H1 (cell line): ENCODE measurements around the gene XPNPEP1. TPM values are rescaled to one million over a fixed set of nuclear protein-coding genes. Genes with fewer than 3 reads are reported as not detected.

ENCODE experiments used
- CTCF ChIA-PET: fragments of 300-600 bp; sonication (Branson Sonifier 250); formaldehyde crosslinking; loops from one replicate; lab custom pipeline; 2021; ENCODE audit not compliant: partially characterized antibody; lab: Charles Lee
- POLR2A ChIA-PET: fragments of 300-600 bp; sonication (Branson Sonifier 250); formaldehyde crosslinking; loops from one replicate; lab custom pipeline; 2021; ENCODE audit warnings: inconsistent platforms; ENCODE audit not compliant: partially characterized antibody; lab: Charles Lee
- DNase-seq, 2 experiments: peaks; one replicate each; pipeline versions ENCODE4 v3.0.0 to v3.0.0-alpha.2; 2010 to 2022; ENCODE audit warnings: low spot score in 2 of 2, low read depth in 1 of 2, mixed read lengths in 1 of 2
- FAIRE-seq: peaks from 2 replicates; lab custom pipeline; 2011; peaks lifted over from hg19 to GRCh38; lab: Jason Lieb, UNC
- H2AFZ ChIP-seq: 2 replicates; pipeline ENCODE4 v1.8.1; 2012; ENCODE audit warnings: low read length, inconsistent platforms
- H2AK5ac ChIP-seq: 2 replicates; pipeline ENCODE4 v1.6.1; 2013; ENCODE audit warnings: low read depth, low read length
- H2BK120ac ChIP-seq: replicated peaks from 2 replicates; pipeline ENCODE3; 2013; ENCODE audit warnings: low read depth, low read length, inconsistent platforms
- H2BK12ac ChIP-seq: 2 replicates; pipeline ENCODE4 v1.6.1; 2013; ENCODE audit warnings: low read depth, low read length
- H2BK15ac ChIP-seq: 2 replicates; pipeline ENCODE4 v1.6.1; 2013; ENCODE audit warnings: low read length
- H2BK20ac ChIP-seq: 2 replicates; pipeline ENCODE4 v1.6.1; 2013; ENCODE audit warnings: low read length
- H2BK5ac ChIP-seq: 2 replicates; pipeline ENCODE4 v1.6.1; 2013; ENCODE audit warnings: low read depth, low read length
- H3K14ac ChIP-seq: 2 replicates; pipeline ENCODE4 v1.6.1; 2013; ENCODE audit warnings: inconsistent platforms; ENCODE audit not compliant: insufficient read length
- H3K18ac ChIP-seq: 2 replicates; pipeline ENCODE4 v1.6.1; 2013; ENCODE audit warnings: low read length; ENCODE audit errors: extremely low read depth
- H3K23ac ChIP-seq: 2 replicates; pipeline ENCODE4 v1.6.1; 2013; ENCODE audit warnings: inconsistent platforms; ENCODE audit not compliant: insufficient read length
- H3K23me2 ChIP-seq: 2 replicates; pipeline ENCODE4 v1.6.1; 2013; ENCODE audit warnings: low read depth, low read length
- H3K27ac ChIP-seq: 2 replicates; pipeline ENCODE4 v1.6.1; 2011; ENCODE audit warnings: low read depth, low read length, inconsistent platforms
- H3K27me3 ChIP-seq, 4 experiments: replicated peaks in 1 of 4; 1 replicate in 1 of 4; 2 replicates in 3 of 4; pipeline versions ENCODE4 v1.6.1 to v1.8.1; 2011 to 2013; ENCODE audit warnings: low read length in 3 of 4, mild to moderate bottlenecking in 3 of 4, inconsistent platforms in 2 of 4, mixed read lengths in 2 of 4, moderate library complexity in 1 of 4; ENCODE audit not compliant: control insufficient read depth in 3 of 4, insufficient read depth in 3 of 4; ENCODE audit errors: extremely low read depth in 1 of 4
- H3K36me3 ChIP-seq, 4 experiments: 2 replicates each; pipeline versions ENCODE4 v1.6.1 to v1.8.1; 2011 to 2013; ENCODE audit warnings: mild to moderate bottlenecking in 4 of 4, low read length in 3 of 4, moderate library complexity in 2 of 4, control low read depth in 1 of 4, inconsistent platforms in 1 of 4; ENCODE audit not compliant: insufficient read depth in 4 of 4, control insufficient read depth in 2 of 4
- H3K4ac ChIP-seq: replicated peaks from 2 replicates; pipeline ENCODE3; 2013; ENCODE audit warnings: low read length, low read depth, mixed read lengths, inconsistent platforms; ENCODE audit not compliant: insufficient read length
- H3K4me1 ChIP-seq, 4 experiments: replicated peaks in 1 of 4; 1 replicate in 1 of 4; 2 replicates in 3 of 4; pipeline versions ENCODE4 v1.6.1 to v1.8.1; 2011 to 2013; ENCODE audit warnings: low read length in 3 of 4, inconsistent platforms in 2 of 4, mixed read lengths in 1 of 4; ENCODE audit not compliant: insufficient read depth in 4 of 4, control insufficient read depth in 3 of 4
- H3K4me2 ChIP-seq, 2 experiments: 2 replicates each; pipeline versions ENCODE4 v1.6.1 to v1.8.1; 2011 to 2013; ENCODE audit warnings: low read depth in 2 of 2, low read length in 2 of 2, control low read depth in 1 of 2, inconsistent platforms in 1 of 2, mild to moderate bottlenecking in 1 of 2; ENCODE audit not compliant: insufficient read depth in 1 of 2
- H3K4me3 ChIP-seq, 4 experiments: fragments of 200-600, 300-600 bp in 1 of 4; sonication (generic), shearing (Covaris generic), sonication (Bioruptor Twin) in 1 of 4; 2 replicates each; pipeline versions ENCODE4 v1.5.1 to v1.8.1; 2011 to 2016; ENCODE audit warnings: low read length in 4 of 4, low read depth in 3 of 4, control low read depth in 2 of 4, inconsistent platforms in 2 of 4, mild to moderate bottlenecking in 2 of 4, mixed read lengths in 1 of 4, moderate library complexity in 1 of 4; ENCODE audit not compliant: insufficient read depth in 2 of 4; ENCODE audit errors: extremely low read depth in 1 of 4
- H3K56ac ChIP-seq: replicated peaks from 2 replicates; pipeline ENCODE3; 2013; ENCODE audit warnings: low read depth, mild to moderate bottlenecking, mixed read lengths, low read length, inconsistent platforms; ENCODE audit not compliant: insufficient read length
- H3K79me1 ChIP-seq: 2 replicates; pipeline ENCODE4 v1.6.1; 2013; ENCODE audit warnings: low read depth, low read length, control low read depth
- H3K79me2 ChIP-seq, 2 experiments: 2 replicates each; pipeline versions ENCODE4 v1.6.1 to v1.8.1; 2012 to 2013; ENCODE audit warnings: low read length in 2 of 2, mild to moderate bottlenecking in 2 of 2, inconsistent platforms in 1 of 2; ENCODE audit not compliant: insufficient read depth in 2 of 2, control insufficient read depth in 1 of 2
- H3K9ac ChIP-seq, 4 experiments: replicated peaks in 1 of 4; 1 replicate in 1 of 4; 2 replicates in 3 of 4; pipeline versions ENCODE4 v1.6.1 to v1.8.1; 2011 to 2013; ENCODE audit warnings: low read depth in 3 of 4, low read length in 3 of 4, control low read depth in 2 of 4, mild to moderate bottlenecking in 2 of 4, moderate library complexity in 2 of 4, inconsistent platforms in 1 of 4; ENCODE audit errors: extremely low read depth in 1 of 4
- H3K9me3 ChIP-seq, 2 experiments: 2 replicates each; pipeline versions ENCODE4 v1.6.1 to v1.8.1; 2012 to 2013; ENCODE audit warnings: mild to moderate bottlenecking in 2 of 2, moderate library complexity in 2 of 2, control low read depth in 1 of 2, inconsistent platforms in 1 of 2, low read depth in 1 of 2, low read length in 1 of 2, mixed read lengths in 1 of 2; ENCODE audit not compliant: insufficient read depth in 2 of 2
- H4K20me1 ChIP-seq, 2 experiments: replicated peaks in 1 of 2; 2 replicates each; pipeline versions ENCODE3 to v1.8.1; 2011 to 2013; ENCODE audit warnings: inconsistent platforms in 2 of 2, low read length in 2 of 2, mild to moderate bottlenecking in 1 of 2; ENCODE audit not compliant: insufficient read depth in 2 of 2, control insufficient read depth in 1 of 2
- H4K5ac ChIP-seq: 2 replicates; pipeline ENCODE4 v1.6.1; 2013; ENCODE audit warnings: low read length, low read depth, mixed read lengths, inconsistent platforms; ENCODE audit not compliant: insufficient read length
- H4K8ac ChIP-seq: 2 replicates; pipeline ENCODE4 v1.8.0; 2013; ENCODE audit warnings: mild to moderate bottlenecking, moderate library complexity, low read length, inconsistent platforms; ENCODE audit not compliant: insufficient read depth; ENCODE audit errors: extremely low read depth
- H4K91ac ChIP-seq: replicated peaks from 2 replicates; pipeline ENCODE3; 2013; ENCODE audit warnings: low read length, mixed read lengths, inconsistent platforms; ENCODE audit not compliant: insufficient read length
- E2F6 ChIP-seq: IDR thresholded peaks from 2 replicates; pipeline ENCODE4 v1.6.1; 2012; ENCODE audit warnings: inconsistent platforms
- HDAC2 ChIP-seq, 2 experiments: fragments of 300-600 bp in 1 of 2; sonication (generic) in 1 of 2; IDR thresholded peaks; 2 replicates each; pipeline ENCODE4 v1.6.1; 2011 to 2012; ENCODE audit warnings: low read depth in 2 of 2, low read length in 2 of 2, mild to moderate bottlenecking in 2 of 2, moderate library complexity in 2 of 2, borderline replicate concordance in 1 of 2, inconsistent platforms in 1 of 2
- KDM4A ChIP-seq: IDR thresholded peaks from one replicate; pipeline ENCODE4 v1.7.1; 2012; ENCODE audit warnings: low read depth, mild to moderate bottlenecking, moderate library complexity, low read length, inconsistent platforms; ENCODE audit not compliant: severe bottlenecking
- WGBS, 2 experiments: shearing (Covaris generic) in 1 of 2; methylation state at CpG; one replicate each; pipeline versions ENCODE4 v1.1.6 to v1.1.7; 2013 to 2015; ENCODE audit warnings: low lambda C conversion rate in 2 of 2, mixed read lengths in 2 of 2, inconsistent platforms in 1 of 2, low coverage in 1 of 2, missing lambda C conversion rate in 1 of 2; ENCODE audit not compliant: insufficient replicate concordance in 2 of 2, insufficient coverage in 1 of 2, insufficient read length in 1 of 2; ENCODE audit errors: extremely low coverage in 1 of 2, missing lambda C conversion rate in 1 of 2; 5-methylcytosine and 5-hydroxymethylcytosine counted together
- polyA plus RNA-seq, 7 experiments: library from polyadenylated mRNA; depleted of rRNA in 3 of 7; stranded (reverse) in 5 of 7; unstranded in 2 of 7; fragments of >200 nt in 5 of 7; fragments of 200-250 nt in 2 of 7; gene quantifications; 1 replicate in 5 of 7; 2 replicates in 1 of 7; 4 replicates in 1 of 7; pipeline versions ENCODE4 v1.2.1 to v1.2.3, GENCODE V29; 2011 to 2013; ENCODE audit warnings: missing spikeins in 2 of 7, mixed read lengths in 2 of 7
- total RNA-seq: library from RNA; stranded (reverse); fragmentation: NEBNext Ultra II Directional; extraction: Animal tissue kit (Norgen Biotek cat#: 25700); gene quantifications from 2 replicates; pipeline ENCODE4 v1.2.1, GENCODE V29; 2021

XPNPEP1 gene
- total and polyA plus RNA-seq, 2 of the 8 experiments (the other 6 are each of a cell fraction or from before 2014, with no cell fraction given), result 61.1 to 201 TPM

GRCh38 chr10:109972372-109973001 lies 49.2 kb upstream of the XPNPEP1 start:
- no peaks in the 10 kb centered on the region for H3K9me3 ChIP-seq
- H3K23me2 ChIP-seq, result no peaks in the 10 kb centered on the region
- no peaks in the 10 kb centered on the region for H3K79me1 ChIP-seq
- H3K18ac ChIP-seq, result no peak overlapping the region
- DNase-seq (no peak), FAIRE-seq (no peak)
- H4K8ac ChIP-seq, result no peak overlapping the region
- no peak overlapping the region for H3K4ac ChIP-seq
- no peaks in the 10 kb centered on the region for H3K79me2 ChIP-seq
- H4K20me1 ChIP-seq, result no peaks in the 10 kb centered on the region
- H4K5ac ChIP-seq, result no peak overlapping the region
- peaks cover 0 to 8% (median under 1%) of the 10 kb centered on the region in 4 experiments; a peak in 3 of 7 replicates for H3K4me1 ChIP-seq
- H2AFZ ChIP-seq, result no peak overlapping the region
- H2BK15ac ChIP-seq, result no peak overlapping the region
- 77% methylated on average over 2 of the region's 2 CpGs; no CpG with 5 or more reads in 1 of the 2 experiments for whole genome bisulfite sequencing, 2 experiments
- H2BK120ac ChIP-seq, result no peak overlapping the region
- H3K4me3 ChIP-seq, result no peak overlapping the region
- H3K14ac ChIP-seq, result no peak overlapping the region
- H2BK12ac ChIP-seq, result no peak overlapping the region
- no peaks in the 10 kb centered on the region for H3K27me3 ChIP-seq
- no peak overlapping the region for H2AK5ac ChIP-seq
- POLR2A ChIA-PET, result no interaction called here
- no peaks in the 10 kb centered on the region for H3K36me3 ChIP-seq
- H3K23ac ChIP-seq, result no peak overlapping the region
- H2BK5ac ChIP-seq, result no peak overlapping the region
- H4K91ac ChIP-seq, result no peak overlapping the region
- H3K4me2 ChIP-seq, result no peak overlapping the region
- CTCF ChIA-PET, result interaction anchor here (0.7 to 3.8 kb wide), 10 partner anchors 10 to 196 kb away, joined by 3 to 18 read pairs (median 4); partner anchors contain the start of gene ADD3
- no peak overlapping the region for H3K56ac ChIP-seq
- no peak overlapping the region for H3K27ac ChIP-seq
- no peak overlapping the region for H3K9ac ChIP-seq
- H2BK20ac ChIP-seq, result no peak overlapping the region
- no peak for TF ChIP-seq KDM4A
- TF ChIP-seq E2F6, result no peak
- TF ChIP-seq HDAC2 (IDR thresholded peaks at IDR 0.05; ENCODE audit: borderline replicate concordance in 1 of 2, low read depth in 2 of 2, low read length in 2 of 2), result no peak
